HepG2 (cell line): Measurements from ENCODE around the gene KHNYN. TPM values are rescaled to one million over a fixed set of nuclear protein-coding genes. Genes with fewer than 3 reads are reported as not detected.
A peak's percentile ranks its signal among the peaks of the same experiment; 100 is the strongest.

ENCODE experiments used
- CBX1 ChIP-seq: IDR thresholded peaks from one replicate; pipeline ENCODE4 v1.6.1; 2016; ENCODE audit warnings: antibody characterized with exemption, low read depth
- FOXP1 ChIP-seq, 2 experiments: fragments of 450-650 bp in 1 of 2; IDR thresholded peaks; 2 replicates each; pipeline ENCODE4 v1.6.1; 2017 to 2018; ENCODE audit warnings: antibody characterized with exemption in 1 of 2
- JARID2 ChIP-seq: sonication (generic); formaldehyde crosslinking; IDR thresholded peaks from 2 replicates; pipeline ENCODE4 v1.8.1; 2023; ENCODE audit warnings: missing genetic modification reagents, inconsistent platforms; ENCODE audit not compliant: insufficient replicate concordance
- KLF6 ChIP-seq: IDR thresholded peaks from 2 replicates; pipeline ENCODE4 v1.8.0; 2016; ENCODE audit warnings: missing biosample characterization, missing genetic modification reagents
- MED8 ChIP-seq: sonication (generic); formaldehyde crosslinking; IDR thresholded peaks from 2 replicates; pipeline ENCODE4 v1.8.1; 2023; ENCODE audit warnings: mild to moderate bottlenecking, missing genetic modification reagents; ENCODE audit not compliant: insufficient replicate concordance
- NFYC ChIP-seq: IDR thresholded peaks from 2 replicates; pipeline ENCODE4 v1.6.1; 2016; ENCODE audit warnings: missing genetic modification reagents, missing compliant biosample characterization
- RARA ChIP-seq: IDR thresholded peaks from 2 replicates; pipeline ENCODE4 v1.6.1; 2016; ENCODE audit warnings: missing genetic modification reagents, missing compliant biosample characterization
- RFX1 ChIP-seq: fragments of 450-650 bp; IDR thresholded peaks from 2 replicates; pipeline ENCODE4 v1.6.1; 2017
- U2AF1 ChIP-seq: fragments of 200-400 bp; formaldehyde crosslinking; optimal IDR thresholded peaks from 2 replicates; pipeline ENCODE3; 2017; ENCODE audit warnings: mild to moderate bottlenecking, low read depth, low read length
- ZFYVE20 ChIP-seq: sonication (generic); formaldehyde crosslinking; IDR thresholded peaks from 2 replicates; pipeline ENCODE4 v1.8.0; 2023; ENCODE audit warnings: low read depth, mild to moderate bottlenecking, moderate library complexity, missing genetic modification reagents, borderline replicate concordance
- ZNF180 ChIP-seq: sonication (generic); formaldehyde crosslinking; IDR thresholded peaks from 2 replicates; pipeline ENCODE4 v1.4.0; 2020; ENCODE audit warnings: low read depth, missing genetic modification reagents, borderline replicate concordance
- polyA plus RNA-seq, 8 experiments: library from polyadenylated mRNA; depleted of rRNA in 3 of 8; stranded (reverse) in 7 of 8; unstranded in 1 of 8; fragments of >200 nt; fragmentation: Illumina TruSeq in 4 of 8; extraction: Trizol in 4 of 8; gene quantifications; 2 replicates each; pipeline versions ENCODE4 v1.2.1 to v1.2.3, GENCODE V29; 2011 to 2016; ENCODE audit warnings: low read depth in 4 of 8, missing spikeins in 1 of 8, mixed read lengths in 1 of 8; ENCODE audit not compliant: insufficient read depth in 1 of 8
- total RNA-seq, 5 experiments: library from RNA; depleted of rRNA; stranded (reverse); fragments of >200 nt; fragmentation: Illumina TruSeq; extraction: Trizol; gene quantifications; 2 replicates each; pipeline ENCODE4 v1.2.3, GENCODE V29; 2016; ENCODE audit warnings: low read depth in 1 of 5
- TF ChIP-seq, protein P1 (sequence below): IDR thresholded peaks from 2 replicates; pipeline ENCODE4 v1.6.1; 2016; ENCODE audit warnings: mild to moderate bottlenecking
- TF ChIP-seq, protein P2 (sequence below): sonication (generic); formaldehyde crosslinking; IDR thresholded peaks from 2 replicates; pipeline ENCODE4 v1.8.0; 2022; ENCODE audit warnings: mild to moderate bottlenecking, missing genetic modification reagents, moderate library complexity
- TF ChIP-seq, protein P3 (sequence below): sonication (generic); formaldehyde crosslinking; conservative IDR thresholded peaks from 2 replicates; pipeline ENCODE4 v1.8.0; 2022; ENCODE audit warnings: low read depth, missing genetic modification reagents
- TF ChIP-seq, protein P4 (sequence below): sonication (generic); formaldehyde crosslinking; IDR thresholded peaks from 2 replicates; pipeline ENCODE4 v1.4.0; 2020; ENCODE audit warnings: mild to moderate bottlenecking, missing genetic modification reagents, borderline replicate concordance
- TF ChIP-seq, protein P5 (sequence below): fragments of 450-650 bp; IDR thresholded peaks from 2 replicates; pipeline ENCODE4 v1.6.1; 2017; ENCODE audit warnings: mild to moderate bottlenecking

Gene KHNYN
- total and polyA plus RNA-seq, 2 of the 13 experiments (the other 11 are each of a cell fraction or from before 2014, with no cell fraction given), result 52.8 to 75.7 TPM

DNA sequence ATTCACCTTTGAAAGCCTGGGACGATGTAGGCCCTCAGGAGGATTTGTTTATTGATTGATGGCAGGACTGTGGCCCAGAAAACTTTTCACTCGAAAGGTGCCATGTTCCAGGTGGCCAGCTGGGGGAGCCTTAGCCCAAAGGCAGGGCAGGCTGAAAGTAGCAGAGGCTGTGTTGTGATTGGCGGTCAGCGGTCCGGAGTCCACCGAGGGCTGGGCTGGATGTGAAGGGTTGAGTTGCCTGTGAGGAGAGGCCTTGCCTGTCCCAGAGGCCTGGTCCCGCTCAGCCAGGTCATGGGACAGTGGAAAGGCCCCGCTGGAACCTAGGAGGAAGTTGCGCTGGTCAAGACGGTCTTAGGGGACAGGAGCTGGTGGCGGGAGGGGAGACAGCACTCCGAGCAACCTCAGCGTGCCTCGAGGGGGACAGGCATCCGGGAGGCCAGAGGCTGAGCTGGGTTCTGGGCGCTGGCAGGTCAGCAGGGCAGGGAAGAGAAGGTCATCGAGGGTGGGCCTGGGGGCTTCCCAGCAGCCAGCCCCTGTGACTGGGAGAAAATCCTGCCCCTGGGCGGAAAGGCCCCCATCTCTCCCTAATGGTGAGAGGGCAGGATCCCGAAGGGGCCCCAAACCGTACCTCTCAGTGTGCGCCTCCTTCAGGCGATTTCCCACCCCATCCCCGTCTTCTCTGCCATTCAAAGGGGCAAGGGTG lies 52.0 kb downstream of the KHNYN start (continued):
- TF ChIP-seq KLF6, result peak; percentile 83; the same call in 1 of the 2 replicates
- TF ChIP-seq, protein P1, sequence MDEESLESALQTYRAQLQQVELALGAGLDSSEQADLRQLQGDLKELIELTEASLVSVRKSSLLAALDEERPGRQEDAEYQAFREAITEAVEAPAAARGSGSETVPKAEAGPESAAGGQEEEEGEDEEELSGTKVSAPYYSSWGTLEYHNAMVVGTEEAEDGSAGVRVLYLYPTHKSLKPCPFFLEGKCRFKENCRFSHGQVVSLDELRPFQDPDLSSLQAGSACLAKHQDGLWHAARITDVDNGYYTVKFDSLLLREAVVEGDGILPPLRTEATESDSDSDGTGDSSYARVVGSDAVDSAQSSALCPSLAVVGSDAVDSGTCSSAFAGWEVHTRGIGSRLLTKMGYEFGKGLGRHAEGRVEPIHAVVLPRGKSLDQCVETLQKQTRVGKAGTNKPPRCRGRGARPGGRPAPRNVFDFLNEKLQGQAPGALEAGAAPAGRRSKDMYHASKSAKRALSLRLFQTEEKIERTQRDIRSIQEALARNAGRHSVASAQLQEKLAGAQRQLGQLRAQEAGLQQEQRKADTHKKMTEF (CRISPR knock-in tag), result peak; percentile 92
- TF ChIP-seq NFYC (CRISPR knock-in tag), result peak; percentile 77
- TF ChIP-seq, protein P2, sequence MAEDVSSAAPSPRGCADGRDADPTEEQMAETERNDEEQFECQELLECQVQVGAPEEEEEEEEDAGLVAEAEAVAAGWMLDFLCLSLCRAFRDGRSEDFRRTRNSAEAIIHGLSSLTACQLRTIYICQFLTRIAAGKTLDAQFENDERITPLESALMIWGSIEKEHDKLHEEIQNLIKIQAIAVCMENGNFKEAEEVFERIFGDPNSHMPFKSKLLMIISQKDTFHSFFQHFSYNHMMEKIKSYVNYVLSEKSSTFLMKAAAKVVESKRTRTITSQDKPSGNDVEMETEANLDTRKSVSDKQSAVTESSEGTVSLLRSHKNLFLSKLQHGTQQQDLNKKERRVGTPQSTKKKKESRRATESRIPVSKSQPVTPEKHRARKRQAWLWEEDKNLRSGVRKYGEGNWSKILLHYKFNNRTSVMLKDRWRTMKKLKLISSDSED (CRISPR knock-in tag), result no peak
- peak; percentile 78 for TF ChIP-seq CBX1
- TF ChIP-seq RARA (CRISPR knock-in tag), result peak; percentile 57; the same call in 1 of the 2 replicates
- TF ChIP-seq, protein P3, sequence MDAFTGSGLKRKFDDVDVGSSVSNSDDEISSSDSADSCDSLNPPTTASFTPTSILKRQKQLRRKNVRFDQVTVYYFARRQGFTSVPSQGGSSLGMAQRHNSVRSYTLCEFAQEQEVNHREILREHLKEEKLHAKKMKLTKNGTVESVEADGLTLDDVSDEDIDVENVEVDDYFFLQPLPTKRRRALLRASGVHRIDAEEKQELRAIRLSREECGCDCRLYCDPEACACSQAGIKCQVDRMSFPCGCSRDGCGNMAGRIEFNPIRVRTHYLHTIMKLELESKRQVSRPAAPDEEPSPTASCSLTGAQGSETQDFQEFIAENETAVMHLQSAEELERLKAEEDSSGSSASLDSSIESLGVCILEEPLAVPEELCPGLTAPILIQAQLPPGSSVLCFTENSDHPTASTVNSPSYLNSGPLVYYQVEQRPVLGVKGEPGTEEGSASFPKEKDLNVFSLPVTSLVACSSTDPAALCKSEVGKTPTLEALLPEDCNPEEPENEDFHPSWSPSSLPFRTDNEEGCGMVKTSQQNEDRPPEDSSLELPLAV (CRISPR knock-in tag), result no peak
- TF ChIP-seq U2AF1, result peak; percentile 54
- TF ChIP-seq, protein P4, sequence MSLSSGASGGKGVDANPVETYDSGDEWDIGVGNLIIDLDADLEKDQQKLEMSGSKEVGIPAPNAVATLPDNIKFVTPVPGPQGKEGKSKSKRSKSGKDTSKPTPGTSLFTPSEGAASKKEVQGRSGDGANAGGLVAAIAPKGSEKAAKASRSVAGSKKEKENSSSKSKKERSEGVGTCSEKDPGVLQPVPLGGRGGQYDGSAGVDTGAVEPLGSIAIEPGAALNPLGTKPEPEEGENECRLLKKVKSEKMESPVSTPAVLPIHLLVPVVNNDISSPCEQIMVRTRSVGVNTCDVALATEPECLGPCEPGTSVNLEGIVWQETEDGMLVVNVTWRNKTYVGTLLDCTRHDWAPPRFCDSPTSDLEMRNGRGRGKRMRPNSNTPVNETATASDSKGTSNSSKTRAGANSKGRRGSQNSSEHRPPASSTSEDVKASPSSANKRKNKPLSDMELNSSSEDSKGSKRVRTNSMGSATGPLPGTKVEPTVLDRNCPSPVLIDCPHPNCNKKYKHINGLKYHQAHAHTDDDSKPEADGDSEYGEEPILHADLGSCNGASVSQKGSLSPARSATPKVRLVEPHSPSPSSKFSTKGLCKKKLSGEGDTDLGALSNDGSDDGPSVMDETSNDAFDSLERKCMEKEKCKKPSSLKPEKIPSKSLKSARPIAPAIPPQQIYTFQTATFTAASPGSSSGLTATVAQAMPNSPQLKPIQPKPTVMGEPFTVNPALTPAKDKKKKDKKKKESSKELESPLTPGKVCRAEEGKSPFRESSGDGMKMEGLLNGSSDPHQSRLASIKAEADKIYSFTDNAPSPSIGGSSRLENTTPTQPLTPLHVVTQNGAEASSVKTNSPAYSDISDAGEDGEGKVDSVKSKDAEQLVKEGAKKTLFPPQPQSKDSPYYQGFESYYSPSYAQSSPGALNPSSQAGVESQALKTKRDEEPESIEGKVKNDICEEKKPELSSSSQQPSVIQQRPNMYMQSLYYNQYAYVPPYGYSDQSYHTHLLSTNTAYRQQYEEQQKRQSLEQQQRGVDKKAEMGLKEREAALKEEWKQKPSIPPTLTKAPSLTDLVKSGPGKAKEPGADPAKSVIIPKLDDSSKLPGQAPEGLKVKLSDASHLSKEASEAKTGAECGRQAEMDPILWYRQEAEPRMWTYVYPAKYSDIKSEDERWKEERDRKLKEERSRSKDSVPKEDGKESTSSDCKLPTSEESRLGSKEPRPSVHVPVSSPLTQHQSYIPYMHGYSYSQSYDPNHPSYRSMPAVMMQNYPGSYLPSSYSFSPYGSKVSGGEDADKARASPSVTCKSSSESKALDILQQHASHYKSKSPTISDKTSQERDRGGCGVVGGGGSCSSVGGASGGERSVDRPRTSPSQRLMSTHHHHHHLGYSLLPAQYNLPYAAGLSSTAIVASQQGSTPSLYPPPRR, result peak; percentile 60; the same call in 1 of the 2 replicates
- TF ChIP-seq JARID2, result no peak
- TF ChIP-seq MED8 (CRISPR knock-in tag), result no peak
- no peak for TF ChIP-seq RFX1
- no peak; the same call in 1 of the 2 replicates for TF ChIP-seq ZFYVE20
- no peak for TF ChIP-seq ZNF180 (CRISPR knock-in tag)
- TF ChIP-seq, protein P5, sequence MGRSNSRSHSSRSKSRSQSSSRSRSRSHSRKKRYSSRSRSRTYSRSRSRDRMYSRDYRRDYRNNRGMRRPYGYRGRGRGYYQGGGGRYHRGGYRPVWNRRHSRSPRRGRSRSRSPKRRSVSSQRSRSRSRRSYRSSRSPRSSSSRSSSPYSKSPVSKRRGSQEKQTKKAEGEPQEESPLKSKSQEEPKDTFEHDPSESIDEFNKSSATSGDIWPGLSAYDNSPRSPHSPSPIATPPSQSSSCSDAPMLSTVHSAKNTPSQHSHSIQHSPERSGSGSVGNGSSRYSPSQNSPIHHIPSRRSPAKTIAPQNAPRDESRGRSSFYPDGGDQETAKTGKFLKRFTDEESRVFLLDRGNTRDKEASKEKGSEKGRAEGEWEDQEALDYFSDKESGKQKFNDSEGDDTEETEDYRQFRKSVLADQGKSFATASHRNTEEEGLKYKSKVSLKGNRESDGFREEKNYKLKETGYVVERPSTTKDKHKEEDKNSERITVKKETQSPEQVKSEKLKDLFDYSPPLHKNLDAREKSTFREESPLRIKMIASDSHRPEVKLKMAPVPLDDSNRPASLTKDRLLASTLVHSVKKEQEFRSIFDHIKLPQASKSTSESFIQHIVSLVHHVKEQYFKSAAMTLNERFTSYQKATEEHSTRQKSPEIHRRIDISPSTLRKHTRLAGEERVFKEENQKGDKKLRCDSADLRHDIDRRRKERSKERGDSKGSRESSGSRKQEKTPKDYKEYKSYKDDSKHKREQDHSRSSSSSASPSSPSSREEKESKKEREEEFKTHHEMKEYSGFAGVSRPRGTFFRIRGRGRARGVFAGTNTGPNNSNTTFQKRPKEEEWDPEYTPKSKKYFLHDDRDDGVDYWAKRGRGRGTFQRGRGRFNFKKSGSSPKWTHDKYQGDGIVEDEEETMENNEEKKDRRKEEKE, result no peak
- no peak for TF ChIP-seq FOXP1 (IDR thresholded peaks at IDR 0.05)
- TF ChIP-seq FOXP1 (CRISPR knock-in tag; IDR thresholded peaks at IDR 0.05), result no peak
